ENCODE results near the gene KAT6B.

Gene KAT6B

GRCh38 chr10:75015442-75015841, 189.0 kb downstream of the KAT6B start:
- no peak for DNase-seq (ENCODE audit: low spot score)

DNA sequence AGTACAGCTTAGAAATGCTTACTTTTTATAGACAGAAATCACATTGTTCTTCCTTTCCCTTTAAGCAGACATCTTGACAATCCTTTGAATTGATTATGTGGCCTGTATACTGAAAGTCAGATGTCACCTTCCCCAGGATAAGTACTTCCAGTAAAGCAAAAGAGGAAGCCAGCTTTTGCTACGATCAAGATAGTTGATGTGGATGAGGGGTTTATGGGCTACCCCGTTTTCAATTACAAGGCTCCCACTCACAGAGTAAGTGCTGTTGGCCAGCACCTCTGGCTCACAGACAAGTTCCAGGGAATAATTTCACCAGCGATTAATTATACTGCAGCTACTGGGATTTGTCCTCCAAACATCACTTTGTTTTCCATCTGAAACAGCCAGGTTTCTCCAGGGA, 189.9 kb downstream of the KAT6B start:
- DNase-seq (ENCODE audit: low spot score): no peak

DNA sequence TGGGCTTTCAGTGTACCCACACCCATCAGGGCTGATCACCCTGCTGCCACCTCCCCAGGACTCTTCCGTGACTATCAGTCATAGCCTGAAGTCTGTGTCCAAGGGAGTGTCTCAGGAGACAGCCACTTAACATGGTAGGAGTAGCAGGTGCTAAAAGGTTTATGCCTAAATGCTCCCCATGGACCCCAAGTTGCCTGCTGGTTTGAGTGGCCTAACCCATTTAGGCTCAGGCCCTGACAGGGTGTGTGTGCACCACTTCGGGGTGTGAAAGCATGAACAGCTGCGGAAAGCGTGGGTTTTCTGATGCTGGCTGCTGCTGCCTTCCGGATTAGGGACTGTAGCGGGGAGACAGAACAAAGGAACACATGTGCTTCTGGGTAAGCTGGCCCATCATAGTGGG, 191.9 kb downstream of the KAT6B start:
- DNase-seq (ENCODE audit: low spot score): no peak

DNA sequence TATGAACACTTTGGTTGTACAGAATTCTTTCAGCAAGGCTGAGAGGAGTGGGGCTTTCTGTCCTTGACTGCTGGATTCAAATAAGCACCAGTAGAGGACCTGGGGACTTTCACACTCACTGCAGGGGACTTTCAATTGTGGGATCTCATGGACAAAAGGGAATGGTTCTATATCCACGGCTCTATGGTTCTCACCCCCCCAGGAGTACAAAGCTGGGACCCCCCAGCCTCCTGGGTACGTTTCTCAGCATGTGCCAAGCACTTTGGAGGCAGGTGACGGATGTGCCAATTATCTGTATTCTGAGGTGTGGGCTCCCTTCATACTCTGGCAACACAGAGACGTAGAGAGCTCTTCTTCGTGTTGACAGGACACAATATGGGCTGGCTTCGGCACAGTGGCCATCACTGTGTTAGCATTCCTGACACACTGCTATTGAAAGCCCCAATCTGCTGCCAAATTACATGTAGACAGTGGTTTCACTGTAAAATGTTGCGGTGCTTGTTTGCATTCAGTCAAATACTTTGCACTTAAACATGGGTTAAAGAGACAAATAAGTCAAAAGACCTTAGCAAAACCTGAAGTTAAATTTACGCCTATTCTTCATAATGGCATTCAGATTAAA, 192.4 kb downstream of the KAT6B start:
- DNase-seq (ENCODE audit: low spot score): no peak

DNA sequence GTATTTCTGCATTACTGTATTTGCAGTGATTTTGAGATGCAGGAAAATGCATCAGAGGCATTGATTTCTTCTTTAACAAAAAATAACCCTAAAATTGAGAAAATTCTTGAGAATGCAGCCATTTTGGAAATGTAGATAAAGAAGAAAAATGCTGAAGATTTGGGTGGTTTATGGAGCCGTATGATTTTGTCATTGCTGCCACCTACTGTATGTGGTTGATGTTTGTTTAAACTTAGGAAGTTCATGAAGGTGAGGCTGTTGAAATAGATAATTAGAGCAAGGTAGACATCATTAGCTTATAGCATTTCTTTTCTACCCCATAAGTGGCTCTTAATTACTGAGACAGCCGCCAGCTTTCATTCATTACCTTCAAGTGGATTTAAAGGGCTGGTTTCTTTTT, 193.0 kb downstream of the KAT6B start:
- DNase-seq (ENCODE audit: low spot score): no peak

- no peak for DNase-seq (ENCODE audit: low spot score)
These were observed 193.8 kb downstream of the KAT6B start for GRCh38 chr10:75020168-75020567.

DNA sequence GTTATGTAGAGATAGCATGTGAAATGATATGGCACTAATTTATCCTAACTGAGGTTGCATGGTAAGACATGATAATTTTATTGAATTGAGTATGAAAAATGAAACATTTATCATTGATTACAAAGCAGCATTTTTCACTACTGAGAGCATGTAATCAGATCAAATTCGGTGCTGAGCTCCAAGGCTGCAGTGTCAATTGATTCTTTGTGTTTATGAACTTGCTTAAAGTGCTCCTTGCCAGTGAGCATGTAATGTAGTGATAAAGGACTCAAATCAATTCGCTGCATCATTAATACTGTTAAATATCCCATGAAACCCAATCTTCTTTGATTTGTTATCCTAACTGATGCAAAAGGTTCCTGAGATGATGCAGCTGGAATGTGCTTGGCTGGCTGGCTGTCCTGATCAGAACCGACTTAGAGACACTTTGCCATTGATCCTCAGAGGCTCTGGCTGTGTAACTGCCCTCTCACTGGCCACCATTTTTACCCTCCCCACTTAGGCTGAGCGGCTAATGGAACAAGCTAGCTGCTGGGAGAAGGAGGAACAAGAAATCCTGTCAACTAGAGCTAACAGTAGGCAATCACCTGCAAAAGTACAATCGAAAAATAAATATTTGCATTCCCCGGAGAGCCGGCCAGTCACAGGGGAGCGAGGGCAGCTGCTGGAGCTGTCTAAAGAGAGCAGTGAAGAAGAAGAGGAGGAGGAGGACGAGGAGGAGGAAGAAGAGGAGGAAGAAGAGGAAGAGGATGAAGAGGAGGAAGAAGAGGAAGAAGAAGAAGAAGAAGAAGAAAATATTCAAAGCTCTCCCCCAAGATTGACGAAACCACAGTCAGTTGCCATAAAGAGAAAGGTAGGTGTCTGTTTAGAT, 195.2 kb downstream of the KAT6B start:
- DNase-seq (ENCODE audit: low spot score): no peak

- no peak for DNase-seq (ENCODE audit: low spot score)
These were observed 196.7 kb downstream of the KAT6B start for GRCh38 chr10:75023074-75023473.

DNA sequence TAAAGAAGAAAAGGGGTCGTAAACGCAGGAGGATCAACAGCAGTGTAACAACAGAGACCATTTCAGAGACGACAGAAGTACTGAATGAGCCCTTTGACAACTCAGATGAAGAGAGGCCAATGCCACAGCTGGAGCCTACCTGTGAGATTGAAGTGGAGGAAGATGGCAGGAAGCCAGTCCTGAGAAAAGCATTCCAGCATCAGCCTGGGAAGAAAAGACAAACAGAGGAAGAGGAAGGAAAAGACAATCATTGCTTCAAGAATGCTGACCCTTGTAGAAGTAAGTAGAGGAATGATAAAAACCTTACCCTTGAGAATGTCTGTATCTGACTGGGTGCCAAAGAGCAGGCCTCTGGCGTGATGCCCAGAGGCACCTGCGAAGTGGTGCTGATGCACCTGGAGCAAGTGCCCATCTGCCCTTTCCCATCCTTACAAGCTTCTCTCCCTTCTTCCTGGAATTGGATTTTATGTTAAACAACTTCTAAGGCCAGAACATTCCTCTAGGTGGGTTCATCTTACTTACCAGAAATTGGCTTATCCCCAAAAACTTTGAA, 198.6 kb downstream of the KAT6B start:
- DNase-seq (ENCODE audit: low spot score): no peak

DNA sequence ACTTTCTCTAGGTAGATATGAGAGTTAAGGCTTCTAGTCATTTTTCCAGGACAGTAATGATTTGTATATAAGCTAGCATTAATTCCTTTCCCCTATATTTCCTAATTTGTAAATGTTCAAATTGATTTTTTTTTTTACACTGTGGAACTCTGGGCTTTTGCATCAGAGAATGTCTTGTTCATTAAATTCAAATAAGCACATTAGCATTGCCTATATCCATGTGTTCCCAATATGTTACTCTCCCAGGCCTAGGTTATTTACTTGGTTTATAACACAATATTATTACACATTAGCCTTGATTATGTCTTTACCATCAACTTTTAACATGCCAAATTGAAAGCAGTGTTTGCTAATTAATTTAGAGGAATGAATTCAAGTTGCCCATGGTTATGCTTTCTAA, 201.6 kb downstream of the KAT6B start:
- no peak for DNase-seq (ENCODE audit: low spot score)

DNA sequence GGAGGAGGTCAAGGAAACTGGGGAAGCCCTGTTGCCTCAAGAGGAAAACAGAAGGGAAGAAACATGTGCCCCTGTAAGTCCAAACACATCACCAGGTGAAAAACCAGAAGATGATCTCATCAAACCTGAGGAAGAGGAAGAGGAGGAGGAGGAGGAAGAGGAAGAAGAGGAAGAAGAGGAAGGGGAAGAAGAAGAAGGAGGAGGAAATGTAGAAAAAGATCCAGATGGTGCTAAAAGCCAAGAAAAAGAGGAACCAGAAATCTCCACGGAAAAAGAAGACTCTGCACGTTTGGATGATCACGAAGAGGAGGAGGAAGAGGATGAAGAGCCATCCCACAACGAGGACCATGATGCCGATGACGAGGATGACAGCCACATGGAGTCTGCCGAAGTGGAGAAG, 202.3 kb downstream of the KAT6B start:
- no peak for DNase-seq (ENCODE audit: low spot score)

GRCh38 chr10:75029420-75029819, 203.0 kb downstream of the KAT6B start:
- no peak for DNase-seq (ENCODE audit: low spot score)

DNA sequence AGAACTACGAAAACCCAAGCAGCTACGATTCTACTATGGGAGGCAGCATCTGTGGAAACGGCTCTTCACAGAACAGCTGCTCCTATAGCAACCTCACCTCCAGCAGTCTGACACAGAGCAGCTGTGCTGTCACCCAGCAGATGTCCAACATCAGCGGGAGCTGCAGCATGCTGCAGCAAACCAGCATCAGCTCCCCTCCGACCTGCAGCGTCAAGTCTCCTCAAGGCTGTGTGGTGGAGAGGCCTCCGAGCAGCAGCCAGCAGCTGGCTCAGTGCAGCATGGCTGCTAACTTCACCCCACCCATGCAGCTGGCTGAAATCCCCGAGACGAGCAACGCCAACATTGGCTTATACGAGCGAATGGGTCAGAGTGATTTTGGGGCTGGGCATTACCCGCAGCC, 203.5 kb downstream of the KAT6B start:
- DNase-seq (ENCODE audit: low spot score): no peak

DNA sequence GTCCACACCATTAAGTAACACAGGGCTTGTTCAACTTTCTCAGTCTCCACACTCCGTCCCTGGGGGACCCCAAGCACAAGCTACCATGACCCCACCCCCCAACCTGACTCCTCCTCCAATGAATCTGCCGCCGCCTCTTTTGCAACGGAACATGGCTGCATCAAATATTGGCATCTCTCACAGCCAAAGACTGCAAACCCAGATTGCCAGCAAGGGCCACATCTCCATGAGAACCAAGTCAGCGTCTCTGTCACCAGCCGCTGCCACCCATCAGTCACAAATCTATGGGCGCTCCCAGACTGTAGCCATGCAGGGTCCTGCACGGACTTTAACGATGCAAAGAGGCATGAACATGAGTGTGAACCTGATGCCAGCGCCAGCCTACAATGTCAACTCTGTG, 204.0 kb downstream of the KAT6B start:
- DNase-seq (ENCODE audit: low spot score): no peak

GRCh38 chr10:75032119-75032518, 205.7 kb downstream of the KAT6B start:
- DNase-seq (ENCODE audit: low spot score): no peak

- no peak for DNase-seq (ENCODE audit: low spot score)
These were observed 206.4 kb downstream of the KAT6B start for GRCh38 chr10:75032813-75033212.

DNA sequence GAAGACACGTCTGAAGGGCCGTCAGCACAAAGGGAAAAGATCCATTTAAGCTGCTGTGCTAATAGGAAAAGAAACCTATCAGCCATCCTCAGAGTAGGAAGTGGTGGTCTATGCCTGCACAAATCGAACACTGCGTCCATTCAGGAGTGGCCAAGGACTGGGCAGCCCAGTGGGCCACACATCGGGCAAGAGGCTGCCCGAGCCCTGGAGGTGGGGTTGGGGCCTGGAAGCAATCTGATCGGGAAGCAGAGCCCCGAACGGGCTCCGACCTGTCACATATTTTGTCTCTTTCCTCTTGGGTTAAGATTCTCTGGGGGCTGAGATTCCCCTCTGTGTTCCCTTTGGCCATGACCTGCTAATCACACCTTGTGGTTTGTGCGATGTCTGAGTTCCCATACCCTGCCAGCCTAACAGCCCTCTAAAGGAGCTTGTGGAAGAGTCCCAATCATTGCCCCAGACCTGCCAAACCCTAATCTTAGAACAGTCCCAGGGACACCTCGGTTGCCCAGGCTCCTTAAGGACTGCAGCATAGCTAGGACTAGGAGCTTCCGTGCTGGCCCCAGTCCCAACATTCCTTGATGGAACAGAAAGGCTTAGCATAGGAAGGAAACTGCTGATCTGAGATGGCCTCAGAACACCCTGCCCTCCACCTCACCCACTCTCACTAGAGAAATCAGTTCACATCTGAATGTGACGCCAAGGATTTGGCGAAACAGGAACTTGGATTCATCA, 207.2 kb downstream of the KAT6B start:
- no peak for DNase-seq (ENCODE audit: low spot score)

DNA sequence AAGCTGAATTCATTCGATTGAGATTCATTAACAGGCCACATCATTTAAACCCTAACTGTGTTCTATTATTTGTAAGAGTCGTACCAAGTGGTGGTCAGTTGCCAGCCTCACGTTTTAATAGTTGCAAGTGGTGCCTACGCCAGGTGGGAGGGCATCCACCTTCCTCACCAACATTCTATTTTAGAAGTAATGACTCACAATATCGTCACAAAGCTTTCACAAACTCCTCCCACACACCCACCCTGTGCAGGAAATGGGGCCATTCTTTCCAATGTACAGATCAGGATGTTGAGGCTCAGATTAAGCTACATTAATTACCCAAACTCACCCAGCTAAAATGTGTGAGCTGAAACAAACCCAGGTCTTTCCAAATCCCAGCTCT, 207.7 kb downstream of the KAT6B start:
- no peak for DNase-seq (ENCODE audit: low spot score)

DNA sequence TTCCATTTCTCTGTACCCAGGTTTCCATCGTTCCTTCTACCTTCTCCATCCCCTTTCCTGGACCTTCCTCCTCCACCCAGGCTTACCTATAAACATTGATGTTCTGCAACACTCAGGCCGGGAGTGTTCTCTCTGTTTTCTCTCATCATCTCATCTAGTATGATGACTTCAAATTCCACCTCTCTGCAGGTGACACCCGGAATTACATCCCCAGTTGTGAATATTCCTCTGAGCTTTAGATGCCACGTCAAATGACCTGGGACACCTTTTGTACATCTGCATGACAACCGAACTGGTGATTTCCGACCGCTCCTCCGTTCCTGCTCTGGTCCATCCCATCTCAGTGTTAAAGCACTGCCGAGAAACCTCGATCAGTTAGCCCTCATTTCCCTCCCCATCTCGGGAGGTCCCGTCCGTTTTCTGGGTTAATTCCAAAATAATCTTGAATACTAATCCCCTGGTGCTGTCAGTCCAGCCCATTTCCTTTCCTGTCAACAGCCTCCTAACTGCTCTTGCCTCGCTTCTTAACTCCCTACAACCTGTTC, 208.4 kb downstream of the KAT6B start:
- DNase-seq (ENCODE audit: low spot score): no peak

- peak; percentile 58 for DNase-seq (ENCODE audit: low spot score)
These were observed 209.7 kb downstream of the KAT6B start for GRCh38 chr10:75035975-75036708.

Measured in hepatic stellate cell (primary cell).